Measurements from ENCODE around the gene CMBL. TPM values are rescaled to one million over a fixed set of nuclear protein-coding genes. Genes with fewer than 3 reads are reported as not detected.
"Not testable (repeated sequence)": the region's sequence is repeated elsewhere in the genome, so short reads cannot be mapped to it uniquely, and the experiment has no call there.

The CMBL gene
- total RNA-seq, 1 experiment from 2014 or later: not detected

GRCh38 chr5:10317825-10318682 is 10.4 kb upstream of the CMBL start:
- in situ Hi-C loops (cut with HindIII; ENCODE audit: low pct_unique_long_range_greater_than_20kb, low sequenced_read_pairs): no loop called here
- DNase-seq (ENCODE audit: low read depth, low spot score): no peak

- no peak for DNase-seq (ENCODE audit: low read depth, low spot score)
- in situ Hi-C loops (cut with HindIII; ENCODE audit: low pct_unique_long_range_greater_than_20kb, low sequenced_read_pairs): no loop called here
Measured at GRCh38 chr5:10315824-10316509, 8.3 kb upstream of the CMBL start.

GRCh38 chr5:10315201-10315600 is 7.5 kb upstream of the CMBL start:
- DNase-seq (ENCODE audit: low read depth, low spot score): no peak
- in situ Hi-C loops (cut with HindIII; ENCODE audit: low pct_unique_long_range_greater_than_20kb, low sequenced_read_pairs): no loop called here

GRCh38 chr5:10311595-10312425 is 4.1 kb upstream of the CMBL start:
- in situ Hi-C loops (cut with HindIII; ENCODE audit: low pct_unique_long_range_greater_than_20kb, low sequenced_read_pairs): no loop called here
- no peak for DNase-seq (ENCODE audit: low read depth, low spot score)

- in situ Hi-C loops (cut with HindIII; ENCODE audit: low pct_unique_long_range_greater_than_20kb, low sequenced_read_pairs); DNase-seq (ENCODE audit: low read depth, low spot score): not testable (repeated sequence)
Measured at GRCh38 chr5:10310835-10311570, 3.3 kb upstream of the CMBL start.

- peak; percentile 54 for DNase-seq (ENCODE audit: low read depth, low spot score)
- in situ Hi-C loops (cut with HindIII; ENCODE audit: low pct_unique_long_range_greater_than_20kb, low sequenced_read_pairs): no loop called here
Measured at GRCh38 chr5:10310066-10310779, 2.5 kb upstream of the CMBL start.

- DNase-seq (ENCODE audit: low read depth, low spot score): no peak
- in situ Hi-C loops (cut with HindIII; ENCODE audit: low pct_unique_long_range_greater_than_20kb, low sequenced_read_pairs): no loop called here
Measured at GRCh38 chr5:10308844-10309243, 1.1 kb upstream of the CMBL start.

- in situ Hi-C loops (cut with HindIII; ENCODE audit: low pct_unique_long_range_greater_than_20kb, low sequenced_read_pairs): no loop called here
Measured at GRCh38 chr5:10306806-10307205, 896 bp downstream of the CMBL start.

GRCh38 chr5:10306114-10306513 is 1.6 kb downstream of the CMBL start:
- in situ Hi-C loops (cut with HindIII; ENCODE audit: low pct_unique_long_range_greater_than_20kb, low sequenced_read_pairs): no loop called here
- DNase-seq (ENCODE audit: low read depth, low spot score): no peak

More at GRCh38 chr5:10306806-10307205, 896 bp downstream of the CMBL start:
- no peak for DNase-seq (ENCODE audit: low read depth, low spot score)

- DNase-seq (ENCODE audit: low read depth, low spot score): peak; percentile 58
- in situ Hi-C loops (cut with HindIII; ENCODE audit: low pct_unique_long_range_greater_than_20kb, low sequenced_read_pairs): no loop called here
Measured at GRCh38 chr5:10304932-10305331, 2.8 kb downstream of the CMBL start.

- DNase-seq (ENCODE audit: low read depth, low spot score): no peak
- in situ Hi-C loops (cut with HindIII; ENCODE audit: low pct_unique_long_range_greater_than_20kb, low sequenced_read_pairs): no loop called here
Measured at GRCh38 chr5:10303699-10304170, 4.0 kb downstream of the CMBL start.

GRCh38 chr5:10303201-10303600 is 4.5 kb downstream of the CMBL start:
- in situ Hi-C loops (cut with HindIII; ENCODE audit: low pct_unique_long_range_greater_than_20kb, low sequenced_read_pairs): no loop called here
- DNase-seq (ENCODE audit: low read depth, low spot score): no peak

GRCh38 chr5:10301842-10302610 is 5.7 kb downstream of the CMBL start:
- peak; percentile 33 for DNase-seq (ENCODE audit: low read depth, low spot score)
- in situ Hi-C loops (cut with HindIII; ENCODE audit: low pct_unique_long_range_greater_than_20kb, low sequenced_read_pairs): no loop called here

GRCh38 chr5:10301266-10301665 is 6.4 kb downstream of the CMBL start:
- in situ Hi-C loops (cut with HindIII; ENCODE audit: low pct_unique_long_range_greater_than_20kb, low sequenced_read_pairs): no loop called here
- no peak for DNase-seq (ENCODE audit: low read depth, low spot score)

GRCh38 chr5:10300246-10300645 is 7.5 kb downstream of the CMBL start:
- no peak for DNase-seq (ENCODE audit: low read depth, low spot score)
- in situ Hi-C loops (cut with HindIII; ENCODE audit: low pct_unique_long_range_greater_than_20kb, low sequenced_read_pairs): no loop called here

GRCh38 chr5:10297646-10298204 is 10.0 kb downstream of the CMBL start:
- in situ Hi-C loops (cut with HindIII; ENCODE audit: low pct_unique_long_range_greater_than_20kb, low sequenced_read_pairs): no loop called here
- no peak for DNase-seq (ENCODE audit: low read depth, low spot score)

Data from SK-MEL-5 (cell line).